Endothelial cell of umbilical vein (primary cell): ENCODE results near the gene CRYZL1. TPM values are rescaled to one million over a fixed set of nuclear protein-coding genes. Genes with fewer than 3 reads are reported as not detected.

Experiments used
- BruUV-seq: library from RNA; stranded (reverse); fragments of 400-500 nt; replicated peaks from 2 replicates; lab custom pipeline; 2021; lab: Mats Ljungman, UMichigan
- CTCF ChIA-PET: fragments of 300-600, 350-600 bp; sonication (Branson Sonifier 250); formaldehyde crosslinking; loops from one replicate; lab custom pipeline; 2021; ENCODE audit warnings: antibody characterized with exemption, inconsistent platforms; lab: Charles Lee
- POLR2A ChIA-PET: fragments of 300-600, 350-600 bp; sonication (Branson Sonifier 250); formaldehyde crosslinking; loops from one replicate; lab custom pipeline; 2021; ENCODE audit warnings: antibody characterized with exemption, inconsistent platforms; lab: Charles Lee
- DNase-seq: peaks from one replicate; pipeline ENCODE4 v3.0.0-alpha.2; 2011; ENCODE audit warnings: low read depth, low spot score
- FAIRE-seq: peaks from 2 replicates; lab custom pipeline; 2011; peaks lifted over from hg19 to GRCh38; lab: Jason Lieb, UNC
- H2AFZ ChIP-seq: 2 replicates; pipeline ENCODE4 v1.6.0; 2012; ENCODE audit warnings: low read depth, low read length, control low read depth, inconsistent platforms
- H3K27ac ChIP-seq: 2 replicates; pipeline ENCODE4 v1.5.1; 2011; ENCODE audit warnings: low read depth, mild to moderate bottlenecking, control low read depth, low read length, moderate library complexity; ENCODE audit not compliant: insufficient read depth
- H3K27me3 ChIP-seq, 2 experiments: 2 replicates each; pipeline versions ENCODE4 v1.6.0 to v1.6.1; 2011; ENCODE audit warnings: low read length in 2 of 2, mixed read lengths in 1 of 2; ENCODE audit not compliant: control insufficient read depth in 2 of 2, insufficient read depth in 2 of 2
- H3K36me3 ChIP-seq, 2 experiments: 2 replicates in 1 of 2; 3 replicates in 1 of 2; pipeline ENCODE4 v1.5.1; 2011; ENCODE audit warnings: low read length in 2 of 2, mild to moderate bottlenecking in 1 of 2, moderate library complexity in 1 of 2; ENCODE audit not compliant: control insufficient read depth in 2 of 2, insufficient read depth in 2 of 2; ENCODE audit errors: extremely low read depth in 1 of 2
- H3K4me1 ChIP-seq: 3 replicates; pipeline ENCODE4 v1.5.1; 2011; ENCODE audit warnings: mild to moderate bottlenecking, low read length; ENCODE audit not compliant: control insufficient read depth, insufficient read depth; ENCODE audit errors: extremely low read depth
- H3K4me2 ChIP-seq: 2 replicates; pipeline ENCODE4 v1.6.1; 2011; ENCODE audit warnings: low read length, control low read depth, mixed read lengths; ENCODE audit not compliant: insufficient read depth
- H3K4me3 ChIP-seq, 3 experiments: fragments of 200-600 bp in 1 of 3; sonication (generic), shearing (Covaris generic) in 1 of 3; replicated peaks in 1 of 3; 2 replicates each; pipeline ENCODE4 v1.5.1; 2011 to 2016; ENCODE audit warnings: control low read depth in 3 of 3, low read length in 3 of 3, mild to moderate bottlenecking in 2 of 3, inconsistent platforms in 1 of 3, low read depth in 1 of 3, moderate library complexity in 1 of 3; ENCODE audit not compliant: insufficient read depth in 1 of 3
- H3K79me2 ChIP-seq: 2 replicates; pipeline ENCODE4 v1.6.0; 2012; ENCODE audit warnings: low read length, inconsistent platforms; ENCODE audit not compliant: control insufficient read depth, insufficient read depth
- H3K9ac ChIP-seq: replicated peaks from 2 replicates; pipeline ENCODE3; 2011; ENCODE audit warnings: low read length, control low read depth; ENCODE audit not compliant: insufficient read depth; ENCODE audit errors: extremely low read depth
- H3K9me1 ChIP-seq: replicated peaks from 3 replicates; pipeline ENCODE4 v1.6.0; 2011; ENCODE audit warnings: mild to moderate bottlenecking, low read length; ENCODE audit not compliant: control insufficient read depth, insufficient read depth; ENCODE audit errors: extremely low read depth
- H3K9me3 ChIP-seq: replicated peaks from 2 replicates; pipeline ENCODE4 v1.5.1; 2012; ENCODE audit warnings: low read length, inconsistent platforms; ENCODE audit not compliant: control insufficient read depth, insufficient read depth
- H4K20me1 ChIP-seq: replicated peaks from 2 replicates; pipeline ENCODE3; 2011; ENCODE audit warnings: mild to moderate bottlenecking, low read length; ENCODE audit not compliant: control insufficient read depth, insufficient read depth; ENCODE audit errors: extremely low read depth
- CTCF ChIP-seq, 2 donors: IDR thresholded peaks; 1 replicate in 1 of 2; 2 replicates in 1 of 2; pipeline ENCODE4 v1.5.1; 2011; ENCODE audit warnings: low read length in 2 of 2, mild to moderate bottlenecking in 2 of 2, moderate library complexity in 2 of 2, control low read depth in 1 of 2, inconsistent platforms in 1 of 2, low read depth in 1 of 2; ENCODE audit not compliant: insufficient read depth in 1 of 2; ENCODE audit errors: extremely low read depth in 1 of 2
- EZH2 ChIP-seq: IDR thresholded peaks from 2 replicates; pipeline ENCODE4 v1.6.1; 2012; ENCODE audit warnings: borderline replicate concordance, low read depth, mild to moderate bottlenecking, moderate library complexity, low read length, inconsistent platforms; ENCODE audit not compliant: severe bottlenecking
- FOS ChIP-seq: IDR thresholded peaks from 2 replicates; pipeline ENCODE4 v1.6.1; 2011; ENCODE audit warnings: mild to moderate bottlenecking, low read length, moderate library complexity, borderline replicate concordance; ENCODE audit not compliant: insufficient read depth
- GATA2 ChIP-seq: IDR thresholded peaks from 2 replicates; pipeline ENCODE4 v1.7.0; 2011; ENCODE audit warnings: low read depth, mild to moderate bottlenecking, moderate library complexity, mixed read lengths, low read length; ENCODE audit not compliant: insufficient read length, insufficient read depth
- JUN ChIP-seq: IDR thresholded peaks from 2 replicates; pipeline ENCODE4 v1.6.1; 2011; ENCODE audit warnings: borderline replicate concordance, low read depth; ENCODE audit not compliant: insufficient read length, insufficient read depth
- MYC ChIP-seq: IDR thresholded peaks from one replicate; pipeline ENCODE4 v1.6.1; 2011; ENCODE audit warnings: mild to moderate bottlenecking, low read depth, low read length
- POLR2A ChIP-seq: IDR thresholded peaks from 2 replicates; pipeline ENCODE4 v1.6.1; 2012; ENCODE audit warnings: low read depth, mild to moderate bottlenecking, control low read depth, low read length
- POLR2AphosphoS5 ChIP-seq: IDR thresholded peaks from 2 replicates; pipeline ENCODE4 v1.6.1; 2012; ENCODE audit warnings: low read depth, mild to moderate bottlenecking, control low read depth, low read length, moderate library complexity; ENCODE audit not compliant: insufficient read depth
- dilution Hi-C: fragments of 300-500 bp; cut with MboI; formaldehyde crosslinking; loops from one replicate; pipeline ENCODE4 v1.15.0; 2019; ENCODE audit warnings: low sequenced_read_pairs; ENCODE audit not compliant: extremely low pct_ligation_motif_present
- intact Hi-C: fragments of 100-400 bp; cut with micrococcal nuclease; formaldehyde crosslinking; loops from one replicate; pipeline ENCODE4 v1.10.0; 2022
- polyA plus RNA-seq, 4 experiments: library from polyadenylated mRNA; depleted of rRNA in 3 of 4; stranded (reverse) in 3 of 4; unstranded in 1 of 4; fragments of >200 nt; gene quantifications; 2 replicates each; pipeline versions ENCODE4 v1.2.1 to v1.2.3, GENCODE V29; 2011 to 2012; ENCODE audit warnings: missing spikeins in 1 of 4
- total RNA-seq: library from RNA; stranded (reverse); gene quantifications from 2 replicates; pipeline ENCODE4 v1.2.3, GENCODE V29; 2021
- TF ChIP-seq, protein P1 (sequence below): IDR thresholded peaks from 2 replicates; pipeline ENCODE4 v1.6.1; 2011; ENCODE audit not compliant: insufficient read depth, insufficient read length

Gene CRYZL1
- total and polyA plus RNA-seq, 2 donors (not counting 3 experiments of a cell fraction or from before 2014, with no cell fraction given) = 26.4 to 42.1 TPM

- Histone ChIP-seq H3K4me1 (peaks cover 17% of the 10 kb centered on the region), H3K36me3 (peaks cover 15 to 35% of the 10 kb centered on the region in 2 experiments), H3K9ac (no peak overlapping the region), H3K4me2 (peak overlapping the region; percentile 100), H2AFZ (no peak overlapping the region), H3K4me3 (no peak overlapping the region), H3K9me3 (no peaks in the 10 kb centered on the region), H4K20me1 (peaks cover 20% of the 10 kb centered on the region), H3K27me3 (no peaks in the 10 kb centered on the region), H3K27ac (no peak overlapping the region), H3K9me1 (no peaks in the 10 kb centered on the region), H3K79me2 (peaks cover 88% of the 10 kb centered on the region)
- BruUV-seq = no TSS peak
- dilution Hi-C loops = no loop called here
- intact Hi-C loops = no loop called here
- TF ChIP-seq FOS (no peak), POLR2AphosphoS5 (no peak)
- TF ChIP-seq, protein P1, sequence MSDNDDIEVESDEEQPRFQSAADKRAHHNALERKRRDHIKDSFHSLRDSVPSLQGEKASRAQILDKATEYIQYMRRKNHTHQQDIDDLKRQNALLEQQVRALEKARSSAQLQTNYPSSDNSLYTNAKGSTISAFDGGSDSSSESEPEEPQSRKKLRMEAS = no peak
- no peak for DNase-seq
- POLR2A ChIA-PET = no interaction called here
- CTCF ChIA-PET = interaction anchor here (1.1 kb wide), 1 partner anchor 60 kb away, joined by 3 read pairs; no protein-coding TSS in a partner anchor
- FAIRE-seq = no peak
These were observed 95.5 kb downstream of the CRYZL1 start for GRCh38 chr21:33546086-33546485.

DNA sequence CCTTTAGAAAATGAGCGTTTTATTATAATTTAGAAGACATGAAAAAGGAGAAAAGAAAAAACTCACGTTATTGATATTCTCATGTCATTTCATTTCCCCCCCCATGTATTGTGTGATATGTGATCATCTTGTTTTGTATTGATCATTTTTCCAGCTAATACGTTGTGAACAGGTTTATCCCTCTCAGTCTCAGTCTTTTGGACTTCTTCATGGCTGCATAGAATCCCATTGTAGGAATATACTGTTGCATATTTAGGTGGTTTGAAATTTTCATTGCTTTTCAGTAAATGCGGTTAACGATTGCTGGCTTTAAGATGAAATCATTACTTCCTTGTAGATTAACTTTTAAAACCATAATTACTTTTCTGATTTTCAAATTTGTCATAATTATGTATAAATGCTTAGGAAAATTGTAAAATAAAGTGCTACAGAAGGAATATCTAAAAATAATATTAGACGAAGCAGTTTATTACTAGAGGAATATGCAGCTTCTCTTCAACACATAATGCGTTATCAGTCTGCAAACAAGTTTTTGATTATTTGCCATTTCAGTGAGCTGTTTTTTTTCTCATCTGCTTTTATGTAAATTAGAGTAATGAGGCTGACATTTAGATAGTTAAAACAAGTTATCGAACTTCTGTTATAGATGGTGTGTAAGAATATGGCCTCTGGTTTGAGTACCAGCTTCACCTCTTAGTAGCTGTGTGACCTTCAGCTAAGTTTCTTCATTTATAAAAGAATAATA is 96.9 kb downstream of the CRYZL1 start:
- Histone ChIP-seq H3K9me3 (no peaks in the 10 kb centered on the region), H3K9ac (peak overlapping the region; percentile 97), H3K79me2 (peaks cover 88% of the 10 kb centered on the region), H3K36me3 (peaks cover under 1 to 20% of the 10 kb centered on the region in 2 experiments), H3K4me3 (peak overlapping the region; percentile 63 to 98 (median 93)), H3K27me3 (no peaks in the 10 kb centered on the region), H3K4me1 (peaks cover 25% of the 10 kb centered on the region), H2AFZ (no peak overlapping the region), H3K4me2 (peak overlapping the region; percentile 100), H4K20me1 (peaks cover 18% of the 10 kb centered on the region), H3K9me1 (no peaks in the 10 kb centered on the region), H3K27ac (no peak overlapping the region)
- ChIA-PET CTCF (interaction anchor here (0.8 to 2.3 kb wide), 6 partner anchors 9 to 350 kb away, joined by 3 to 18 read pairs (median 4); no protein-coding TSS in a partner anchor), POLR2A (no interaction called here)
- no peak for FAIRE-seq
- no peak for DNase-seq
- BruUV-seq = no TSS peak
- intact Hi-C loops (loop anchor here (5.0 kb wide), 1 partner anchor 63 kb away; no protein-coding TSS in a partner anchor), dilution Hi-C loops (no loop called here)
- TF ChIP-seq POLR2A = no peak
- no peak for TF ChIP-seq POLR2AphosphoS5
- no peak for TF ChIP-seq EZH2
- TF ChIP-seq, protein P1 = no peak
- no peak for TF ChIP-seq GATA2
- no peak for TF ChIP-seq MYC
- TF ChIP-seq FOS = no peak
- TF ChIP-seq CTCF (IDR thresholded peaks at IDR 0.05; ENCODE audit: extremely low read depth in 1 of 2, insufficient read depth in 1 of 2, low read depth in 1 of 2, low read length in 2 of 2) = no peak
- no peak for TF ChIP-seq JUN
